Progenitor cell of endocrine pancreas (in vitro differentiated cells): ENCODE results near the gene CCDC159. TPM values are rescaled to one million over a fixed set of nuclear protein-coding genes. Genes with fewer than 3 reads are reported as not detected.

ENCODE experiments used
- DNase-seq: peaks from one replicate; pipeline ENCODE4 v3.0.0; 2021; ENCODE audit warnings: low spot score; ENCODE audit not compliant: unreplicated experiment
- H3K27ac Mint-ChIP-seq: 2 replicates; pipeline ENCODE4 v1.8.0; 2021; ENCODE audit warnings: mild to moderate bottlenecking, moderate library complexity, mixed read lengths
- H3K27me3 Mint-ChIP-seq: 2 replicates; pipeline ENCODE4 v1.8.0; 2021; ENCODE audit warnings: mixed read lengths
- H3K36me3 Mint-ChIP-seq: 2 replicates; pipeline ENCODE4 v1.8.0; 2022; ENCODE audit warnings: mixed read lengths; ENCODE audit not compliant: insufficient read depth
- H3K4me1 Mint-ChIP-seq: 2 replicates; pipeline ENCODE4 v1.8.0; 2021; ENCODE audit warnings: low read depth, mixed read lengths
- H3K4me3 Mint-ChIP-seq: 2 replicates; pipeline ENCODE4 v1.8.0; 2021; ENCODE audit warnings: low read depth, mild to moderate bottlenecking, moderate library complexity, mixed read lengths
- H3K9me3 Mint-ChIP-seq: 2 replicates; pipeline ENCODE4 v1.8.0; 2021; ENCODE audit warnings: low read depth, mixed read lengths
- CTCF ChIP-seq: fragments of 200-600 bp; sonication (generic); IDR thresholded peaks from one replicate; pipeline ENCODE4 v1.5.0; 2021; ENCODE audit warnings: antibody characterized with exemption, mild to moderate bottlenecking; ENCODE audit not compliant: unreplicated experiment
- total RNA-seq: library from RNA; stranded (reverse); gene quantifications from 2 replicates; pipeline ENCODE4 v1.2.1, GENCODE V29; 2021

Gene CCDC159
- total RNA-seq, 1 donor from 2014 or later = 25.0 TPM

GRCh38 chr19:11373885-11374432 is 27.6 kb downstream of the CCDC159 start:
- no peak for DNase-seq
- H3K4me1 Mint-ChIP-seq = peaks cover 7% of the 10 kb centered on the region
- TF ChIP-seq CTCF = no peak
- H3K4me3 Mint-ChIP-seq = no peak overlapping the region
- peaks cover 3% of the 10 kb centered on the region for H3K36me3 Mint-ChIP-seq
- H3K27ac Mint-ChIP-seq = no peak overlapping the region
- H3K9me3 Mint-ChIP-seq = no peaks in the 10 kb centered on the region
- H3K27me3 Mint-ChIP-seq = no peaks in the 10 kb centered on the region

GRCh38 chr19:11374433-11375142 is 28.3 kb downstream of the CCDC159 start, which contains the start of gene SWSAP1:
Gene SWSAP1 (plus strand): TSS chr19:11374666. CDS start chr19:11374681, 15 bp downstream.
- DNase-seq = peak; percentile 93
- H3K4me3 Mint-ChIP-seq = no peak within 1 kb of the TSS
- H3K9me3 Mint-ChIP-seq = no peaks in the 10 kb centered on the region
- H3K27ac Mint-ChIP-seq = no peak within 1 kb of the TSS
- no peaks in the 10 kb centered on the region for H3K27me3 Mint-ChIP-seq
- no peak for TF ChIP-seq CTCF
- peaks cover 7% of the 10 kb centered on the region for H3K4me1 Mint-ChIP-seq
- H3K36me3 Mint-ChIP-seq = peaks cover 3% of the 10 kb centered on the region

GRCh38 chr19:11375143-11375948 is 29.0 kb downstream of the CCDC159 start:
- Mint-ChIP-seq H3K9me3 (no peaks in the 10 kb centered on the region), H3K27ac (no peak overlapping the region), H3K4me1 (peaks cover 7% of the 10 kb centered on the region), H3K4me3 (no peak overlapping the region), H3K36me3 (peaks cover 3% of the 10 kb centered on the region), H3K27me3 (no peaks in the 10 kb centered on the region)
- no peak for TF ChIP-seq CTCF
- no peak for DNase-seq

GRCh38 chr19:11377237-11377636 is 30.9 kb downstream of the CCDC159 start:
- H3K9me3 Mint-ChIP-seq = no peaks in the 10 kb centered on the region
- TF ChIP-seq CTCF = no peak
- peaks cover 15% of the 10 kb centered on the region for H3K4me1 Mint-ChIP-seq
- DNase-seq = no peak
- H3K4me3 Mint-ChIP-seq = no peak overlapping the region
- no peak overlapping the region for H3K27ac Mint-ChIP-seq
- peaks cover 3% of the 10 kb centered on the region for H3K36me3 Mint-ChIP-seq
- H3K27me3 Mint-ChIP-seq = peaks cover 6% of the 10 kb centered on the region

- no peak overlapping the region for H3K4me3 Mint-ChIP-seq
- peaks cover 3% of the 10 kb centered on the region for H3K36me3 Mint-ChIP-seq
- no peak for TF ChIP-seq CTCF
- peak overlapping the region; percentile 42 for H3K27ac Mint-ChIP-seq
- peaks cover 8% of the 10 kb centered on the region for H3K27me3 Mint-ChIP-seq
- H3K4me1 Mint-ChIP-seq = peaks cover 15% of the 10 kb centered on the region
- DNase-seq = no peak
- H3K9me3 Mint-ChIP-seq = no peaks in the 10 kb centered on the region
Measured at GRCh38 chr19:11377756-11378155, 31.4 kb downstream of the CCDC159 start.
